NCI-H2196 treated with DMSO at 0.1 percent for 48 hours (cell line): ENCODE measurements around the gene GMEB1.
"Not testable (repeated sequence)": the region's sequence is repeated elsewhere in the genome, so short reads cannot be mapped to it uniquely, and the experiment has no call there.

Source experiments
- DNase-seq: peaks from one replicate; lab custom pipeline; 2025; ENCODE audit not compliant: unreplicated experiment; lab: John Stamatoyannopoulos, UW

Gene GMEB1

DNA sequence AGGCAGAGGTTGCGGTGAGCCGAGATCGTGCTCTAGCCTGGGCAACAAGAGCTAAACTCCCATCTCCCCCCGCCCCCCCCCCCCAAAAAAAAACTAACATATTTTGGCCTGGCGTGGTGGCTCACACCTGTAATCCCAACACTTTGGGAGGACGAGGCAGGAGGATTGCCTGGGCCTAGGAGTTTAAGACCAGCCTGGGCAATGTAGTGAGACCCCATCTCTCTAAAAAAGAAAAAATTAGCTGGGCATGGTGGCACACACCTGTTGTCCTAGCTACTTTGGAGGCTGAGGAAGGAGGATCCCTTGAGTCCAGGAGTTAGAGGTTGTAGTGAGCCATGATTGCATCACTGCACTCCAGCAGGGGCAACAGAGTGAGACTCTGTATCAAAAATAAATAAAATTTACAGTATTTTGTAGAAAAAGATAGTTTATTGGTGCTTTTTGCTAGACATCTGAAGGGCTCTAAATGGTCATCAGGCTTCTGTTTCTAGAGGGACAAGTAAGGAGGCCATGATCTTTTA lies 77.1 kb downstream of the GMEB1 start:
- DNase-seq = no peak

DNA sequence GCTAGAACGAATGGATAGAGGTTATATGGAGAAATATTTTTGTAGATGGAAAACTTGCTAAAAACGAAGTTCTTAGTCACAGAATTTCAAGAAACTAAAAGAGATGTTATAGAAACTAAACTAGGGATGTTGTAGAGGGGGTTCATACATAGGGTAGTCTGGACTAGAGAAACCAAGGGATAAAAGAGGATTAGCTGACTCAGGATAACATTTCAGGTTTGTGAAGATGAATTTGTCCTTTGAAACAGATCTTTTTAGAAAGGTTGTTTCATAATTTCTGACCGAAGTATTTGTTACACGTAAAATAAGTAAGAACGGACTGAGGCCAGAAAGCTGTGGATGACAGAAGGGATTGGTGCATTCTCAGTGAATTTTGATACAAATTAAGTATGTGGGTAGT lies 81.7 kb downstream of the GMEB1 start:
- DNase-seq = no peak

DNA sequence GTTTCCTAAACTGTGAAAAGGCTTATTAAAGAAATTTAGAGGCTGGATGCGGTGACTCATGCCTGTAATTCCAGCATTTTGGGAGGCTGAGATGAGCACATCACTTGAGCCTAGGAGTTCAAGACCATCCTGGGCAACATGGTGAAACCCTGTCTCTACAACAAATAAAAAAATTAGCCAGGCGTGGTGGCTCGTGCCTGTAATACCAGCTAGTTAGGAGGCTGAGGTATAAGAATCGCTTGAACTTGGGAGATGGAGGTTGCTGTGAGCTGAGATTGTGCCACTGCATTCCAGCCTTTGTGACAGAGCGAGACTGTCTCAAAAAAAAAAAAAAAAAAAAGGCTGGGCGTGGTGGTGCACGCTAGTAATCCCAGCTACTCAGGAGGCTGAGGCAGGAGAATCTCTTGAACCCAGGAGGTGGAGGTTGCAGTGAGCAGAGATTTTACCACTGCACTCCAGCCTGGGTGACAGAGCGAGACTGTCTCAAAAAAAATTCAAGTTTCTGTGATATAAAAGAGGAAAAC lies 82.2 kb downstream of the GMEB1 start:
- DNase-seq = not testable (repeated sequence)

DNA sequence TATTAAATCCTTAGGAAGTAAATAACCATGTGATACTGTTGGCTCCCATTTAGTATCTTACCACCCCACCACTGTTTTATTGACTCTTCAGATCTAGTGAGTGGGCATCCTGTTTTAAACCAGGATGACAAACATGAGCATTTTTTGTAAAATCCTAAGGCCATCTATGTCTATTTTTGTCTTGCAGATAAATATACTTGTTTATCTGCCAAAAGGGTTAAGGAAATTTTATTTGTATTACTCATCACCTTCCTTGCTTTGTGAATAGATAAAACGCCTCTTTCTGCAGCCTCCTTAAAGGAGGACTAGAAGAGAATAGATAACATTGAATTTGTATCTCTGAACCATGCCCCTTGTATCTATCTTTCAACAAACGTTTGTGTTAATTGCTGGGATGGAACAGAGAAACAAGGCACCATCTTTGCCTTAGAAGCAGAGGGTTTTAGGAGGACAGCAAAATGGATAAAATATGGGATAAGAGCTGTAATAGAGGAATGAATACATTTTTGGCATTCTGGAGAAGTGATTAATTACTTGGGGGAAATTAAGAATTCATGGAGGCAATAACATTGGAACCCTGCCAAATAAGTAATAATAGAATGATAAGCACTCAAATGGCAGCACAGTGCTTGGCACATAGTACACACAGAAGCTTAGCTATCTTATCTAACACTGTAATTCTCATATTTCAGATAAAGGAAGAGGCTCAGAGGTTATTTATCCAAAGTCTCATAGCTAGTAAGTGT lies 82.9 kb downstream of the GMEB1 start:
- no peak for DNase-seq

DNA sequence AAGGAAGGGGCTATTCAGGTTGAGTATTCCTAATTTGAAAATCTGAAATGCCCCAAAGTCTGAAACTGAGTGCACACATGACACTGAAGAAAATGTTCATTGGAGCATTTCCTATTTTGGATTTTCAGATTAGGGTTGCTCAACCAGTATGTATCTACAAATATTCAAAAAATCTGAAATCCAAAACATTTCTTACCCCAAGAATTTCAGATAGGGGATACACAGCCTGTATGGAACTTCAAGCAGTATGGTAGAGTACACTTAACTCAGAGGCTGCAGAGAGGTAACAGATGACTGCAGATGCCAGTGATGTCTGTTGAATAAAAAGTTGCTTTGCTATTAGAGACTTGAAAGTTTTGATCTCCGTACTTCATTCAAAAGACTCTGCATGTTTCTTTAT lies 87.1 kb downstream of the GMEB1 start:
- no peak for DNase-seq

DNA sequence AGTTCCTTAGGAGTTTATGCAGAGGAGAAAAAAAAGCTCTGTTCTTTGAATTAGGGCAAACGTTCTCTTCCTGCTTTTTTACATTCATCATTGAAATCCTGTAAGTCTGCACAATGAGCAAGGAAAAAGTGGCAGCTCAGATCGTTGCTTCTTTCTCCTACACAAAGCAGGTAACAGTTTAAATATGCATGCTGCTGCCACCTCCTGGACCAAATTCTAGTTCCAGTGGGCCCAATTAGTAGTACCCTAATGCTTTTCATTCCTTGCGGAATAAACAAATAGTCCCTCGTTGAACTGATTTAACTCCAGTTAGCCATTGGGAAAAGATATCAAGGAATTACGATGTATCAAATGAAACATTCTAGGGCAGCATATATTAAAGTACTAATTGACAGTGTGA lies 88.3 kb downstream of the GMEB1 start:
- no peak for DNase-seq

DNA sequence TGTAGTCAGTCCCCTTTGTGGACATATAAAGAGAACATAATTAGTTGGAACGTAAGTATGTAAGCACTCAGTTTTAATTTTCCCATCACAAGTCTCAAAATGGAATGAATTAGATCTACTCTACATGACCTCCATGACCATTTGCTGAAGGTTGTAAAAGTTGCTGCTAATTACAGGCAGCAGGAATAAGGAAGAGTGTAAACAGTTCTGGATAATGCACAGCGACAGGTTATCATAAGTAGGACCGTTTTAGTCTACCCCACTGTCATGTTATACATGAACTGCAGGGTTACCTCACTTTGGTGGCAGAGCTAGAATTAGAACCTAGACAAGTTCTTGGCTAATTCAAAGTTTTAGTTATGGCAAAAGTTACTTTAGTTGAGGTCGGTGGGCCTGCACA lies 89.8 kb downstream of the GMEB1 start:
- DNase-seq = no peak

DNA sequence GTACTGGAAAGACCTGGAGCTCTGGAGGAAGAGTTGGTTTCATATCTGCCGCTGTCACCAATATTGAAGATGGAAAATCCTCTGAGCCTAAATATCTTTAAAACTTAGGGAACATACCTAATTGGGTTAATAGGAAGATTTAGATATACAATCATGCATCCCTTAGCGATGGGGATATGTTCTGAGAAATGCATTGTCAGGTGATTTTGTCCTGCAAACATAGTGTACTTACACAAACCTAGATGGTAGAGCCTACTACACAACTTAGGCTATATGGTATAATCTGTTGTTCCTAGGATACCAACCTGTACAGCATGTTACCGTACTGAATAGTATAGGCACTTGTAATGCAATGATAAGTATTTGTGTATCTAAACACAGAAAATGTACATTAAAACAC lies 90.7 kb downstream of the GMEB1 start:
- DNase-seq = no peak

DNA sequence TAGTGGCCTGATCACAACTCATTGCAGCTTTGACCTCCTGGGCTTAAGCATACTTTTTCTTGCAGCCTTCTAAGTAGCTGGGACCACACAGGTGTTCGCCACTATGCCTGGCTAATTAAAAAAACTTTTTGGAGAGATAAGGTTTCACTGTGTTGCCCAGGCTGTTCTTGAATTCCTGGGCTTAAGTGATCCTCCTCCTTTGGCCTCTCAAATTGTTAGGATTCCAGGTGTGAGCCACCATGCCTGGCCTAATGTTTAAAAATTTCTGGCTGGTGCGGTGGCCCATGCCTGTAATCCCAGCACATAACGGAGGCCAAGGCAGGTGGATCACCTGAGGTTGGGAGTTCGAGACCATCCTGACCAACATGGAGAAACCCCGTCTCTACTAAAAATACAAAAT lies 92.6 kb downstream of the GMEB1 start:
- no peak for DNase-seq

DNA sequence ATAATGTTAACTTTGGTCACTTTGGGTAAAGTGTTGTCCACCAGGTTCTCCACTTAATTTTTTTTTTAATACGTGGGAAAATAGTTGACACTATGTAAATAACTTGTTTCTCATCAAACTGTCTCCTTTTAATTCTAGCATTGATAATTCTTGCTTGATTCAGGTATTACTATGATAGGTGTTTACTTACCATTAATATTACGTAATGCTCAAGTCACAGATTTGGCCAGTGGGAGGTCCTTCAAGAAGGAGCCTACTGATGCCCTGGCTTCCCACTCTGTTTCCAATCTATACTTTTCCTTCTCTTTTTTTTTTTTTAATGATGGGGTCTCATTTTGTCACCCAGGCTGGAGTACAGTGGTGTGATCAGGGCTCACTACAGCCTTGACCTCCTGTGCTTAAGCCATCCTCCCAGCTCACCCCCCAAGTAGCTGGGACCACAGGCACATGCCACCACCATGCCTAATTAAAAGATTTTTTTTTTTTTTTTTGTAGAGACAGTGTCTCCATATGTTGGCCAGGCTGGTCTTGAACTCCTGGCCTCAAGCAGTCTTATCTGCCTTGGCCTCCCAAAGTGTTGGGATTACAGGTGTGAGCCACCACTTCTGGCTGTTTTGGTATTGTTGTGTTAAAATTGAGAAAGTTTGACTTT lies 98.1 kb downstream of the GMEB1 start:
- no peak for DNase-seq
